A673 (cell line): ENCODE measurements around the gene SAFB2. TPM values are rescaled to one million over a fixed set of nuclear protein-coding genes. Genes with fewer than 3 reads are reported as not detected.
A peak's percentile ranks its signal among the peaks of the same experiment; 100 is the strongest.

Experiments
- BruUV-seq: library from RNA; stranded (reverse); fragments of 400-500 nt; replicated peaks from 2 replicates; lab custom pipeline; 2021; lab: Mats Ljungman, UMichigan
- CTCF ChIA-PET: fragments of 300-600 bp; sonication (Branson Sonifier 250); formaldehyde crosslinking; loops from one replicate; lab custom pipeline; 2022; ENCODE audit warnings: antibody characterized with exemption; lab: Charles Lee
- POLR2A ChIA-PET: fragments of 300-600 bp; sonication (Branson Sonifier 250); formaldehyde crosslinking; loops from one replicate; lab custom pipeline; 2022; ENCODE audit warnings: antibody characterized with exemption; ENCODE audit not compliant: low non-redundant PET; lab: Charles Lee
- DNase-seq: peaks from one replicate; pipeline ENCODE4 v3.0.0-alpha.2; 2015; ENCODE audit warnings: low spot score
- H3K27ac ChIP-seq: fragments of 200-600 bp; sonication (generic); 2 replicates; pipeline ENCODE4 v1.5.1; 2016; ENCODE audit warnings: mixed run types, low read depth, mild to moderate bottlenecking, mixed read lengths, antibody characterized with exemption, low read length; ENCODE audit not compliant: poor library complexity, severe bottlenecking
- H3K27me3 ChIP-seq: fragments of 200-600 bp; sonication (generic); replicated peaks from 2 replicates; pipeline ENCODE4 v1.6.1; 2017; ENCODE audit warnings: mixed run types, low read depth, mild to moderate bottlenecking, mixed read lengths, antibody characterized with exemption, low read length; ENCODE audit not compliant: insufficient read depth, poor library complexity
- H3K36me3 ChIP-seq: fragments of 200-600 bp; sonication (generic); 2 replicates; pipeline ENCODE4 v1.6.1; 2016; ENCODE audit warnings: mixed run types, mild to moderate bottlenecking, mixed read lengths, antibody characterized with exemption, low read length; ENCODE audit not compliant: insufficient read depth, poor library complexity, severe bottlenecking
- H3K4me1 ChIP-seq: fragments of 200-600 bp; sonication (generic); 2 replicates; pipeline ENCODE4 v1.6.1; 2017; ENCODE audit warnings: mixed run types, mild to moderate bottlenecking, mixed read lengths, antibody characterized with exemption, low read length; ENCODE audit not compliant: insufficient read depth, poor library complexity, severe bottlenecking
- H3K4me3 ChIP-seq: fragments of 200-600 bp; sonication (generic); 2 replicates; pipeline ENCODE4 v1.5.1; 2016; ENCODE audit warnings: low read depth, mixed run types, mild to moderate bottlenecking, mixed read lengths, low read length; ENCODE audit not compliant: poor library complexity, severe bottlenecking
- H3K9me3 ChIP-seq: fragments of 200-600 bp; sonication (generic); 2 replicates; pipeline ENCODE4 v1.6.1; 2016; ENCODE audit warnings: mixed run types, low read depth, mild to moderate bottlenecking, mixed read lengths, antibody characterized with exemption, low read length; ENCODE audit not compliant: poor library complexity, severe bottlenecking
- EZH2 ChIP-seq: fragments of 200-600 bp; sonication (generic); IDR thresholded peaks from 2 replicates; pipeline ENCODE4 v1.6.1; 2017; ENCODE audit warnings: borderline replicate concordance, low read depth, mild to moderate bottlenecking, mixed read lengths, antibody characterized with exemption, low read length; ENCODE audit not compliant: poor library complexity, severe bottlenecking
- intact Hi-C: fragments of 100-400 bp; cut with micrococcal nuclease; formaldehyde crosslinking; loops from one replicate; pipeline ENCODE4 v1.10.0; 2022; ENCODE audit not compliant: unreplicated experiment
- total RNA-seq: library from RNA; stranded (reverse); gene quantifications from 2 replicates; pipeline ENCODE4 v1.2.3, GENCODE V29; 2021
- TF ChIP-seq, protein P1 (sequence below): fragments of 300-800, 200-600 bp; sonication (generic); conservative IDR thresholded peaks from 2 replicates; pipeline ENCODE4 v1.5.1; 2017; ENCODE audit warnings: low read depth, mild to moderate bottlenecking, antibody characterized with exemption, low read length, moderate library complexity, mixed read lengths

Gene SAFB2
- total RNA-seq, 1 experiment from 2014 or later, result 153 TPM

DNA sequence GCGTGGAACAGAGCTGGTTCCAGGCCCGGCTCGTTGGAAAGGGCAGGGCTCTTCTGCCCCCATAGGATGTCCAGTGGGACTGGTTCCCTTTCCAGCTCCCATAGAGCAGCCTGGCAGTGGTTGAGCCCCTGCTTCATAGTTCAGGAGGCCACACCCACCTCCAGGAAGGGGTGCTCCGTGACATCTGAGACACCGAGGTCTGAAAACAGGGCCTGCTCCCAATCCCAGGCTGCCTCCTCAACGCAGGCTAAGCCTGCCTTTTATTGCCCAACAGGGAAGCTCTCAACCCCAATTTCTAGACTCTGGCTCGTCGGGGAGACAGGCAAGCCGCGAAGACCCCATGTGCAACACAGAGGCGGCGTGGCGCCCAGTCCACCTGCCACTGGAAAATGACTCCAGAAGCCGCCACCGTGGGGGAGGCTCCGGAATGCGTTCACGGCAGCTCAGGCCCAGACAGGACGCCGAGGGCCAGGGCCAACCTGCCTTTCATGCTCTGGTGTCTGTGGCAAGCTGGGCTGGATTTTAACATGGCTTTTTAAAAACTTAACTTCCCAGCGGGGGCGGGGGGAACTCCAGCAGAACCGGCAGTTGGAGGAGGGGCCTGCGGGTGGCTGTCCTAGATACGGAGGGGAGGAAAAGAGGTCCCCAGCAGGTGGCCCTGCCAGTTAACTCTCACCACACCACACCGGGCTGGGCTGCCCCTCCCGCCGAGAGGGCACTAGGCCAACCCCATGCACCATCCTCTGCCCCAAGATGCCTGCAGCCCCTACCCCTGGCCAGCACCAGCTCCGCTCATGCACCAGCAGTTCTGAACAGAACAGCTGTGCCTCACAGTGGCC lies 36.9 kb downstream of the SAFB2 start:
- TF ChIP-seq EZH2, result no peak
- TF ChIP-seq, protein P1, sequence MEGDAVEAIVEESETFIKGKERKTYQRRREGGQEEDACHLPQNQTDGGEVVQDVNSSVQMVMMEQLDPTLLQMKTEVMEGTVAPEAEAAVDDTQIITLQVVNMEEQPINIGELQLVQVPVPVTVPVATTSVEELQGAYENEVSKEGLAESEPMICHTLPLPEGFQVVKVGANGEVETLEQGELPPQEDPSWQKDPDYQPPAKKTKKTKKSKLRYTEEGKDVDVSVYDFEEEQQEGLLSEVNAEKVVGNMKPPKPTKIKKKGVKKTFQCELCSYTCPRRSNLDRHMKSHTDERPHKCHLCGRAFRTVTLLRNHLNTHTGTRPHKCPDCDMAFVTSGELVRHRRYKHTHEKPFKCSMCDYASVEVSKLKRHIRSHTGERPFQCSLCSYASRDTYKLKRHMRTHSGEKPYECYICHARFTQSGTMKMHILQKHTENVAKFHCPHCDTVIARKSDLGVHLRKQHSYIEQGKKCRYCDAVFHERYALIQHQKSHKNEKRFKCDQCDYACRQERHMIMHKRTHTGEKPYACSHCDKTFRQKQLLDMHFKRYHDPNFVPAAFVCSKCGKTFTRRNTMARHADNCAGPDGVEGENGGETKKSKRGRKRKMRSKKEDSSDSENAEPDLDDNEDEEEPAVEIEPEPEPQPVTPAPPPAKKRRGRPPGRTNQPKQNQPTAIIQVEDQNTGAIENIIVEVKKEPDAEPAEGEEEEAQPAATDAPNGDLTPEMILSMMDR, result no peak
- H3K9me3 ChIP-seq, result no peaks in the 10 kb centered on the region
- POLR2A ChIA-PET, result no interaction called here
- H3K4me3 ChIP-seq, result no peak overlapping the region
- no peaks in the 10 kb centered on the region for H3K27me3 ChIP-seq
- DNase-seq, result peak; percentile 84
- BruUV-seq, result no TSS peak
- H3K4me1 ChIP-seq, result peaks cover 23% of the 10 kb centered on the region
- intact Hi-C loops, result no loop called here
- H3K36me3 ChIP-seq, result peaks cover 43% of the 10 kb centered on the region
- CTCF ChIA-PET, result interaction anchor here (0.9 kb wide), 1 partner anchor 537 kb away, joined by 11 read pairs; no protein-coding TSS in a partner anchor
- H3K27ac ChIP-seq, result peak overlapping the region; percentile 72

DNA sequence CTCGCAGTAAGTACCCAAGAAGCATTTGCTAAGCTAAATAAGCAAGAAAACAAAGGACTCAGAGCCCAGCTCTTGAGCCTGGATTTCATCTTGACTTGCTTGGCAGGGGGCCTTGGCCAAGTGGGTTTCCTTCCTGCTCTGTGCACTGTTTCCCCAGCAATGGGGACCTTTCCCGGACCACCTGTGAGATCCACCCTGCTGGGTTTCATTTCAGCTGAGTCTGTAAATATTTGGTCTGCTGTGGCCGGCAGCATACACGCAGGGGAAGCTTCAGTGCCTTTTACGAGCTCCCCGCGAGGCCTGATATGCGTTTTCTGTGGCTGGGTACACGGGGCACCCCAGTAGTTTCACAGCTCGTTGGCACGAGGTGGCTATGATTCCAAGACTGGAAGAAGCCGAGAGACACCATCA lies 42.4 kb downstream of the SAFB2 start:
- Histone ChIP-seq H3K27me3 (no peaks in the 10 kb centered on the region), H3K4me1 (peaks cover 9% of the 10 kb centered on the region), H3K4me3 (no peak overlapping the region), H3K27ac (peak overlapping the region; percentile 39), H3K36me3 (no peaks in the 10 kb centered on the region), H3K9me3 (no peaks in the 10 kb centered on the region)
- TF ChIP-seq, protein P1, result no peak
- TF ChIP-seq EZH2, result no peak
- DNase-seq, result peak; percentile 56
- POLR2A ChIA-PET, result interaction anchor here (0.7 kb wide), 1 partner anchor 139 kb away, joined by 3 read pairs; no protein-coding TSS in a partner anchor
- BruUV-seq, result no TSS peak
- intact Hi-C loops, result no loop called here
- CTCF ChIA-PET, result interaction anchor here (0.5 to 0.6 kb wide), 3 partner anchors 9 to 387 kb away, joined by 3 to 6 read pairs (median 4); no protein-coding TSS in a partner anchor

DNA sequence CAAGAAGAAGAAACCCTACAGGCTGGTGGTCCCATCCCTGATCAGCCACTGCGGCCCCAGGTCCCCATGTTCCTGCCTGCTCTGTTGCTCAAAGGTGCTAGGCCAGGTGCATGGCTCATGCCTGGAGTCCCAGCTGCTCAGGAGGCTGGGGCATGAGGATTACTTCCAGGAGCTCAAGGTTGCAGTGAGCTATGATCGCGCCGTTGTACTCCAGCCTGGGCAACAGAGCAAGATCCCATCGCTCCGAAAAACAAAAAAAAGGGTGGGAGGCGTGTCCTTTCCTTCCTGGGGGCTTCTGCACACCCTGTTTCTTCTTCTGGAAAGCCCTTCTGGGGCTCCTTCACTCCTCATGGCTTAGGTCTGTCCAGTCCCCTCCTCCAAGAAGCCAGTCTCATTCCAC lies 42.9 kb downstream of the SAFB2 start:
- ChIA-PET CTCF (interaction anchor here (0.5 to 0.6 kb wide), 3 partner anchors 8 to 386 kb away, joined by 3 to 6 read pairs (median 4); no protein-coding TSS in a partner anchor), POLR2A (interaction anchor here (0.7 kb wide), 1 partner anchor 139 kb away, joined by 3 read pairs; no protein-coding TSS in a partner anchor)
- intact Hi-C loops, result loop anchor here (5.0 to 10.0 kb wide), 2 partner anchors 205 to 542 kb away; no protein-coding TSS in a partner anchor

More for the DNA sequence above, 42.9 kb downstream of the SAFB2 start:
- peak overlapping the region; percentile 39 for H3K27ac ChIP-seq
- no peaks in the 10 kb centered on the region for H3K36me3 ChIP-seq
- TF ChIP-seq EZH2, result no peak
- TF ChIP-seq, protein P1, result no peak
- DNase-seq, result no peak
- no peaks in the 10 kb centered on the region for H3K27me3 ChIP-seq
- BruUV-seq, result no TSS peak
- H3K9me3 ChIP-seq, result no peaks in the 10 kb centered on the region
- H3K4me1 ChIP-seq, result peaks cover 9% of the 10 kb centered on the region
- H3K4me3 ChIP-seq, result no peak overlapping the region
